BLaER1 treated with 17β-estradiol and CSF1 and Interleukin-3, amounts not matched to agents 10 nM and 100 nM (cell line): ENCODE data around the gene C7orf25.
A peak's percentile ranks its signal among the peaks of the same experiment; 100 is the strongest.

Experiments used
- H3K27ac ChIP-seq, 11 experiments: shearing (Covaris generic); formaldehyde crosslinking; 2 replicates each; pipeline ENCODE4 v1.8.1; 2022
- H3K27me3 ChIP-seq, 11 experiments: shearing (Covaris generic); formaldehyde crosslinking; 2 replicates each; pipeline ENCODE4 v1.8.1; 2022
- H3K36me3 ChIP-seq, 11 experiments: shearing (Covaris generic); formaldehyde crosslinking; 2 replicates each; pipeline ENCODE4 v1.8.1; 2022
- H3K4me1 ChIP-seq, 10 experiments: shearing (Covaris generic); formaldehyde crosslinking; 2 replicates each; pipeline ENCODE4 v1.8.1; 2022
- H3K4me2 ChIP-seq, 11 experiments: shearing (Covaris generic); formaldehyde crosslinking; 2 replicates each; pipeline ENCODE4 v1.8.1; 2022
- H3K4me3 ChIP-seq, 10 experiments: shearing (Covaris generic); formaldehyde crosslinking; 2 replicates each; pipeline ENCODE4 v1.8.1; 2022
- H3K9ac ChIP-seq, 11 experiments: shearing (Covaris generic); formaldehyde crosslinking; 2 replicates each; pipeline ENCODE4 v1.8.1; 2022
- H3K9me3 ChIP-seq, 11 experiments: shearing (Covaris generic); formaldehyde crosslinking; replicated peaks in 1 of 11; 2 replicates each; pipeline ENCODE4 v1.8.1; 2022
- H4K20me1 ChIP-seq, 11 experiments: shearing (Covaris generic); formaldehyde crosslinking; 2 replicates each; pipeline ENCODE4 v1.8.1; 2022
- Cebpa-rat ChIP-seq, 11 experiments: shearing (Covaris generic); IDR thresholded peaks; 2 replicates each; pipeline ENCODE4 v1.8.1; 2022

The C7orf25 gene

GRCh38 chr7:42946627-42946950 lies 34.7 kb upstream of the C7orf25 start:
- TF ChIP-seq Cebpa-rat (IDR thresholded peaks at IDR 0.05), result no peak
- Histone ChIP-seq H3K4me3 (no peak overlapping the region), H3K27ac (no peak overlapping the region), H4K20me1 (0 out of 22 replicates have a peak, but pooled peaks cover 0 to 2% (median 0%) of the 10 kb centered on the region in 11 experiments), H3K9me3 (peaks cover 0 to 6% (median 0%) of the 10 kb centered on the region in 11 experiments; a peak in 2 of 22 replicates), H3K36me3 (no peaks in the 10 kb centered on the region), H3K4me2 (peak overlapping the region in 6 of 11 experiments; percentile 65 to 78 (median 74); a peak in 10 of 22 replicates), H3K27me3 (no peaks in the 10 kb centered on the region), H3K4me1 (peaks cover 8 to 24% (median 17%) of the 10 kb centered on the region in 10 experiments; a peak in 17 of 20 replicates), H3K9ac (no peak overlapping the region)

GRCh38 chr7:42945821-42946626 lies 34.2 kb upstream of the C7orf25 start:
- Histone ChIP-seq H3K36me3 (peaks cover 0 to under 1% (median 0%) of the 10 kb centered on the region in 11 experiments; a peak in 1 of 22 replicates), H3K4me2 (peak overlapping the region; percentile 55 to 78 (median 69)), H3K9ac (peak overlapping the region in 10 of 11 experiments; percentile 30 to 57 (median 39); a peak in 15 of 22 replicates), H3K4me3 (peak overlapping the region in 6 of 10 experiments; percentile 19 to 41 (median 29); a peak in 3 of 20 replicates), H3K27ac (peak overlapping the region in 6 of 11 experiments; percentile 18 to 42 (median 30); a peak in 8 of 22 replicates), H3K4me1 (peaks cover 8 to 24% (median 17%) of the 10 kb centered on the region in 10 experiments; a peak in 17 of 20 replicates), H3K9me3 (peaks cover 0 to 6% (median 0%) of the 10 kb centered on the region in 11 experiments; a peak in 2 of 22 replicates), H4K20me1 (peaks cover 0 to 5% (median 0%) of the 10 kb centered on the region in 11 experiments; a peak in 1 of 22 replicates), H3K27me3 (no peaks in the 10 kb centered on the region)
- TF ChIP-seq Cebpa-rat (IDR thresholded peaks at IDR 0.05), result no peak

GRCh38 chr7:42940985-42941847 lies 29.3 kb upstream of the C7orf25 start:
- H3K4me2 ChIP-seq, result no peak overlapping the region
- no peak overlapping the region for H3K27ac ChIP-seq
- no peaks in the 10 kb centered on the region for H3K9me3 ChIP-seq
- no peak overlapping the region for H3K9ac ChIP-seq
- no peak for TF ChIP-seq Cebpa-rat (IDR thresholded peaks at IDR 0.05)
- peaks cover 28 to 48% (median 35%) of the 10 kb centered on the region in 11 experiments for H3K36me3 ChIP-seq
- no peaks in the 10 kb centered on the region for H3K27me3 ChIP-seq
- no peak overlapping the region for H3K4me3 ChIP-seq
- peaks cover 0 to 19% (median 0%) of the 10 kb centered on the region in 11 experiments; a peak in 6 of 22 replicates for H4K20me1 ChIP-seq
- H3K4me1 ChIP-seq, result peaks cover 8 to 16% (median 14%) of the 10 kb centered on the region in 10 experiments; a peak in 17 of 20 replicates

- Histone ChIP-seq H4K20me1 (peaks cover 0 to 35% (median 0%) of the 10 kb centered on the region in 11 experiments; a peak in 7 of 22 replicates), H3K4me3 (no peak overlapping the region), H3K4me2 (no peak overlapping the region), H3K9ac (no peak overlapping the region), H3K9me3 (no peaks in the 10 kb centered on the region), H3K4me1 (peaks cover 0 to 6% (median 0%) of the 10 kb centered on the region in 10 experiments; a peak in 5 of 20 replicates), H3K36me3 (peaks cover 43 to 64% (median 50%) of the 10 kb centered on the region in 11 experiments), H3K27ac (no peak overlapping the region), H3K27me3 (no peaks in the 10 kb centered on the region)
- no peak for TF ChIP-seq Cebpa-rat (IDR thresholded peaks at IDR 0.05)
Measured at GRCh38 chr7:42939457-42940240, 27.8 kb upstream of the C7orf25 start.

GRCh38 chr7:42935861-42936260 lies 24.0 kb upstream of the C7orf25 start:
- H3K36me3 ChIP-seq, result peaks cover 43 to 70% (median 50%) of the 10 kb centered on the region in 11 experiments
- H3K4me3 ChIP-seq, result no peak overlapping the region

GRCh38 chr7:42934291-42934690 lies 22.4 kb upstream of the C7orf25 start:
- Histone ChIP-seq H3K9ac (no peak overlapping the region), H4K20me1 (peaks cover 14 to 72% (median 40%) of the 10 kb centered on the region in 11 experiments; a peak in 19 of 22 replicates), H3K9me3 (no peaks in the 10 kb centered on the region), H3K27ac (no peak overlapping the region), H3K27me3 (no peaks in the 10 kb centered on the region), H3K4me3 (peak overlapping the region in 1 of 10 experiments; percentile 88; a peak in 1 of 20 replicates), H3K4me1 (peaks cover 29 to 37% (median 33%) of the 10 kb centered on the region in 10 experiments), H3K4me2 (peak overlapping the region; percentile 4 to 98 (median 94); a peak in 19 of 22 replicates), H3K36me3 (peaks cover 36 to 66% (median 43%) of the 10 kb centered on the region in 11 experiments)
- no peak for TF ChIP-seq Cebpa-rat (IDR thresholded peaks at IDR 0.05)

More at GRCh38 chr7:42935861-42936260, 24.0 kb upstream of the C7orf25 start:
- TF ChIP-seq Cebpa-rat (IDR thresholded peaks at IDR 0.05), result no peak
- Histone ChIP-seq H3K27ac (no peak overlapping the region), H3K4me1 (peaks cover 14 to 22% (median 18%) of the 10 kb centered on the region in 10 experiments), H3K9ac (peak overlapping the region in 1 of 11 experiments; percentile 22; a peak in 1 of 22 replicates), H3K4me2 (no peak overlapping the region), H3K27me3 (no peaks in the 10 kb centered on the region), H3K9me3 (no peaks in the 10 kb centered on the region), H4K20me1 (peaks cover 0 to 56% (median 24%) of the 10 kb centered on the region in 11 experiments; a peak in 17 of 22 replicates)

GRCh38 chr7:42932811-42933591 lies 21.1 kb upstream of the C7orf25 start:
- Histone ChIP-seq H3K4me1 (peaks cover 36 to 50% (median 46%) of the 10 kb centered on the region in 10 experiments), H3K27ac (peak overlapping the region; percentile 36 to 97 (median 94); a peak in 21 of 22 replicates), H3K27me3 (no peaks in the 10 kb centered on the region), H3K9me3 (no peaks in the 10 kb centered on the region), H3K36me3 (peaks cover 24 to 64% (median 33%) of the 10 kb centered on the region in 11 experiments), H3K4me2 (peak overlapping the region; percentile 87 to 98 (median 95)), H4K20me1 (peaks cover 27 to 79% (median 53%) of the 10 kb centered on the region in 11 experiments; a peak in 20 of 22 replicates), H3K4me3 (peak overlapping the region; percentile 80 to 96 (median 90)), H3K9ac (peak overlapping the region; percentile 84 to 98 (median 94))
- no peak for TF ChIP-seq Cebpa-rat (IDR thresholded peaks at IDR 0.05)
